Fibroblast of skin of abdomen (primary cell): ENCODE data around the gene DPH2.

Experiments
- DNase-seq: peaks from one replicate; pipeline ENCODE4 v3.0.0-alpha.2; 2013

The DPH2 gene

GRCh38 chr1:43944860-43945259 lies 24.9 kb upstream of the DPH2 start:
- no peak for DNase-seq

- no peak for DNase-seq
Observed at GRCh38 chr1:43945674-43946235, 24.1 kb upstream of the DPH2 start.

- peak; percentile 93 for DNase-seq
Observed at GRCh38 chr1:43946236-43947060, 23.4 kb upstream of the DPH2 start, which contains the start of gene IPO13. Gene IPO13 (plus strand): TSS chr1:43946950. CDS start chr1:43947601, 651 bp downstream.

GRCh38 chr1:43947061-43947873 lies 22.5 kb upstream of the DPH2 start:
- DNase-seq, result no peak

GRCh38 chr1:43947874-43948437 lies 21.9 kb upstream of the DPH2 start:
- DNase-seq, result no peak

- no peak for DNase-seq
Observed at GRCh38 chr1:43949678-43950077, 20.1 kb upstream of the DPH2 start.

- no peak for DNase-seq
Observed at GRCh38 chr1:43951021-43951985, 18.5 kb upstream of the DPH2 start.

- no peak for DNase-seq
Observed at GRCh38 chr1:43952731-43953346, 17.0 kb upstream of the DPH2 start.

GRCh38 chr1:43953361-43953760 lies 16.4 kb upstream of the DPH2 start:
- DNase-seq, result no peak

GRCh38 chr1:43954036-43954435 lies 15.8 kb upstream of the DPH2 start:
- DNase-seq, result no peak

- no peak for DNase-seq
Observed at GRCh38 chr1:43956234-43956633, 13.6 kb upstream of the DPH2 start.

GRCh38 chr1:43957407-43958040 lies 12.3 kb upstream of the DPH2 start:
- no peak for DNase-seq

- DNase-seq, result no peak
Observed at GRCh38 chr1:43958351-43959255, 11.2 kb upstream of the DPH2 start.

GRCh38 chr1:43960798-43961197 lies 9.0 kb upstream of the DPH2 start:
- no peak for DNase-seq

GRCh38 chr1:43961692-43962091 lies 8.1 kb upstream of the DPH2 start:
- DNase-seq, result no peak

- DNase-seq, result no peak
Observed at GRCh38 chr1:43962324-43962723, 7.5 kb upstream of the DPH2 start.

- DNase-seq, result no peak
Observed at GRCh38 chr1:43963006-43963405, 6.8 kb upstream of the DPH2 start.

GRCh38 chr1:43963890-43964289 lies 5.9 kb upstream of the DPH2 start:
- DNase-seq, result no peak

- DNase-seq, result no peak
Observed at GRCh38 chr1:43965316-43965715, 4.5 kb upstream of the DPH2 start.
